WTC11 (cell line): ENCODE data around the gene TANGO2. TPM values are rescaled to one million over a fixed set of nuclear protein-coding genes. Genes with fewer than 3 reads are reported as not detected.
A peak's percentile ranks its signal among the peaks of the same experiment; 100 is the strongest.

Experiments
- ATAC-seq: fragments of 200-7000 bp; cut with Tn5 transposase; 2 replicates; pipeline ENCODE4 v1.10.0; 2021; ENCODE audit warnings: mild to moderate bottlenecking, moderate library complexity
- CTCF ChIA-PET: fragments of 300-600 bp; sonication (Branson Sonifier 250); formaldehyde crosslinking; loops from one replicate; lab custom pipeline; 2021; ENCODE audit warnings: antibody characterized with exemption; lab: Charles Lee
- POLR2A ChIA-PET: fragments of 350-600 bp; sonication (Branson Sonifier 250); formaldehyde crosslinking; loops from one replicate; lab custom pipeline; 2021; ENCODE audit warnings: antibody characterized with exemption; lab: Charles Lee
- DNase-seq: peaks from one replicate; pipeline ENCODE4 v3.0.0; 2021; ENCODE audit warnings: low spot score
- H3K27ac Mint-ChIP-seq: 2 replicates; pipeline ENCODE4 v1.8.0; 2021; ENCODE audit warnings: mixed read lengths
- H3K27me3 Mint-ChIP-seq: 2 replicates; pipeline ENCODE4 v1.8.0; 2021; ENCODE audit warnings: low read depth, mild to moderate bottlenecking, moderate library complexity, mixed read lengths
- H3K36me3 Mint-ChIP-seq: 2 replicates; pipeline ENCODE4 v1.8.0; 2021; ENCODE audit warnings: mixed read lengths
- H3K4me1 Mint-ChIP-seq: 2 replicates; pipeline ENCODE4 v1.8.0; 2022; ENCODE audit warnings: mixed read lengths
- H3K4me3 Mint-ChIP-seq: 2 replicates; pipeline ENCODE4 v1.8.0; 2021; ENCODE audit warnings: mild to moderate bottlenecking, moderate library complexity, mixed read lengths
- H3K9me3 Mint-ChIP-seq: 2 replicates; pipeline ENCODE4 v1.8.0; 2021; ENCODE audit warnings: mixed read lengths
- CREM ChIP-seq: sonication (generic); formaldehyde crosslinking; IDR thresholded peaks from 2 replicates; pipeline ENCODE4 v1.8.1; 2022; ENCODE audit warnings: mild to moderate bottlenecking, missing genetic modification reagents, moderate library complexity
- FOXK1 ChIP-seq: sonication (generic); formaldehyde crosslinking; IDR thresholded peaks from 2 replicates; pipeline ENCODE4 v1.8.0; 2022; ENCODE audit warnings: mild to moderate bottlenecking, moderate library complexity, missing genetic modification reagents
- FOXP1 ChIP-seq: sonication (generic); formaldehyde crosslinking; IDR thresholded peaks from 2 replicates; pipeline ENCODE4 v1.8.0; 2022; ENCODE audit warnings: missing genetic modification reagents, mild to moderate bottlenecking, moderate library complexity, borderline replicate concordance
- NR1H2 ChIP-seq: sonication (generic); formaldehyde crosslinking; IDR thresholded peaks from 2 replicates; pipeline ENCODE4 v1.9.0; 2021; ENCODE audit warnings: mild to moderate bottlenecking, moderate library complexity, missing genetic modification reagents
- SMAD4 ChIP-seq: sonication (generic); formaldehyde crosslinking; IDR thresholded peaks from 2 replicates; pipeline ENCODE4 v1.8.0; 2022; ENCODE audit warnings: mild to moderate bottlenecking, missing genetic modification reagents
- SOX15 ChIP-seq: fragments of 250-450 bp; sonication (Bioruptor Pico); IDR thresholded peaks from 2 replicates; pipeline ENCODE4 v1.9.0; 2021; ENCODE audit warnings: mild to moderate bottlenecking
- SP1 ChIP-seq: sonication (generic); formaldehyde crosslinking; conservative IDR thresholded peaks from 2 replicates; pipeline ENCODE4 v1.8.1; 2022; ENCODE audit warnings: missing genetic modification reagents
- TEAD4 ChIP-seq: sonication (generic); formaldehyde crosslinking; IDR thresholded peaks from 2 replicates; pipeline ENCODE4 v1.8.0; 2022; ENCODE audit warnings: mild to moderate bottlenecking, missing genetic modification reagents
- TP53 ChIP-seq: sonication (generic); formaldehyde crosslinking; IDR thresholded peaks from 2 replicates; pipeline ENCODE4 v1.8.1; 2023; ENCODE audit warnings: mild to moderate bottlenecking, missing genetic modification reagents
- total RNA-seq: library from RNA; stranded (reverse); gene quantifications from 3 replicates; pipeline ENCODE4 v1.2.3, GENCODE V29; 2021
- TF ChIP-seq, protein P1 (sequence below): sonication (generic); formaldehyde crosslinking; IDR thresholded peaks from 2 replicates; pipeline ENCODE4 v1.8.1; 2022; ENCODE audit warnings: missing genetic modification reagents, borderline replicate concordance
- TF ChIP-seq, protein P2 (sequence below): sonication (generic); formaldehyde crosslinking; IDR thresholded peaks from 2 replicates; pipeline ENCODE4 v1.8.0; 2023; ENCODE audit warnings: missing genetic modification reagents, mild to moderate bottlenecking, borderline replicate concordance
- TF ChIP-seq, protein P3 (sequence below): sonication (generic); formaldehyde crosslinking; IDR thresholded peaks from 2 replicates; pipeline ENCODE4 v1.8.0; 2022; ENCODE audit warnings: mild to moderate bottlenecking, missing genetic modification reagents
- TF ChIP-seq, protein P4 (sequence below): sonication (generic); formaldehyde crosslinking; conservative IDR thresholded peaks from 2 replicates; pipeline ENCODE4 v1.8.1; 2023; ENCODE audit warnings: mild to moderate bottlenecking, low read depth, missing genetic modification reagents, moderate library complexity
- TF ChIP-seq, protein P5 (sequence below): sonication (generic); formaldehyde crosslinking; IDR thresholded peaks from 2 replicates; pipeline ENCODE4 v1.8.1; 2023; ENCODE audit warnings: mild to moderate bottlenecking, missing genetic modification reagents, borderline replicate concordance
- TF ChIP-seq, protein P6 (sequence below): fragments of 250-450 bp; sonication (Bioruptor Pico); conservative IDR thresholded peaks from 2 replicates; pipeline ENCODE4 v1.9.0; 2021; ENCODE audit warnings: mild to moderate bottlenecking
- TF ChIP-seq, protein P7 (sequence below): fragments of 250-450 bp; sonication (Bioruptor Pico); IDR thresholded peaks from 2 replicates; pipeline ENCODE4 v1.9.0; 2021; ENCODE audit warnings: mild to moderate bottlenecking
- TF ChIP-seq, protein P8 (sequence below): sonication (generic); formaldehyde crosslinking; IDR thresholded peaks from 2 replicates; pipeline ENCODE4 v1.8.0; 2023; ENCODE audit warnings: missing genetic modification reagents

The TANGO2 gene
- total RNA-seq, 1 experiment from 2014 or later: 14.8 TPM

DNA sequence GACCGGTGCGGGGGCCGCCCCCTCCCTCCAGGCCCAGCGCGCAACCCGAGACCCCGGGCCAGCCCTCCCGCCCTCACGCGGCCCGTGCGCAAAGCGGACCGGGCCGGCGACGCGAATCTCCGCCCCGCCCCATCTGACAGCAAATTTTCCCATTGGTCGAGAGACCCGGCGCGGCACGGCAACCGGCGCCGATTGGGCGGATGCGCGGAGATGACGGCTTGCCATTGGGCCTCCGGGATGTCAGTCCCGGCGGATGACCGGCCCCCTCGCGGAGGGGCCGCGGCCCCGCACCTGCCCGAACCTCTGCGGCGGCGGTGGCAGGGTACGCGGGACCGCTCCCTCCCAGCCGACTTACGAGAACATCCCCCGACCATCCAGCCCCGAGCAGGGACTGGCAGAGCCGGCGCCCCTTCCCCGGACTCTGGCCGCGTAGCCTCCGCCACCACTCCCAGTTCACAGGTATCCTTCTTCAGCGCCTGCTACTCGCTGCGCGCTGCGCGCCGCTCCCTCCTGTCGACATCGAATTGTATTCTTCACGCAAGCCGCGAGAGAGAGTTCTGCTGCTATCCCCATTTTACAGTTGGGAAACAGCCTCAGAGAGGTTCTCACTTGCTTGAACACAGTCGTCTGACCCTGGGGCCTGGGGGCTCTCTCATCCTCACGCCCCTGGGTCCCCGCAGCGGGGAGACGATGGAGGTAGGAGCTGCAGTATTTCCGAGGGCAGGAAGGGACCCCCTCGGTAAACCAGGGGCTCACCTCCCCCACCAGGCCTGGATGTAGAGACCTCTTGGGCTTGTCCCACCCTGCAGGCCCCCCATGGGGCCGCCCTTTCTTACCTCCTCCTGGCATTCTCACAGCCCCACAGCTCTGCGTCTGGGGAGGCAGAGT lies 3.9 kb upstream of the TANGO2 start, which contains the start of gene ARVCF (continued):
- TF ChIP-seq FOXP1 (peak; percentile 16; the same call in 1 of the 2 replicates), FOXK1 (CRISPR knock-in tag) (0 out of 2 replicates have a peak, but pooled peaks have one; percentile 12)
- TF ChIP-seq, protein P1, sequence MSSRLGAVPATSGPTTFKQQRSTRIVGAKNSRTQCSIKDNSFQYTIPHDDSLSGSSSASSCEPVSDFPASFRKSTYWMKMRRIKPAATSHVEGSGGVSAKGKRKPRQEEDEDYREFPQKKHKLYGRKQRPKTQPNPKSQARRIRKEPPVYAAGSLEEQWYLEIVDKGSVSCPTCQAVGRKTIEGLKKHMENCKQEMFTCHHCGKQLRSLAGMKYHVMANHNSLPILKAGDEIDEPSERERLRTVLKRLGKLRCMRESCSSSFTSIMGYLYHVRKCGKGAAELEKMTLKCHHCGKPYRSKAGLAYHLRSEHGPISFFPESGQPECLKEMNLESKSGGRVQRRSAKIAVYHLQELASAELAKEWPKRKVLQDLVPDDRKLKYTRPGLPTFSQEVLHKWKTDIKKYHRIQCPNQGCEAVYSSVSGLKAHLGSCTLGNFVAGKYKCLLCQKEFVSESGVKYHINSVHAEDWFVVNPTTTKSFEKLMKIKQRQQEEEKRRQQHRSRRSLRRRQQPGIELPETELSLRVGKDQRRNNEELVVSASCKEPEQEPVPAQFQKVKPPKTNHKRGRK (CRISPR knock-in tag): no peak

DNA sequence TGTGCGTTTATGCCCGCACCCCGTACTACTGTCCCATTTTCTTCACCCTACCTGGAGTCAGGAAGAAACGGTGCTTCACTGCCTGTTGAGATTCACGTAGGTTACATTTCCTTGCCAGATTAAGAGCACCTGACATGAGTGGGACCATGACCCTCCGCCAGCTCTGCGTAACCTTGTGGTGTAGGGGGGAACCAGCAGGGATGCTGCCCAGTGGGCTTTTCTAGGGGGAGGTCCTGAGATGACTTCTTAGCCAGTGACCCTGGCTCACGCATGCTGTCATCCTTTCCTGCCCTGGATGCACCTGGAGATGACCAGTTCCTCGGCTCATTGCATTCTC lies 3.3 kb upstream of the TANGO2 start:
- TF ChIP-seq, protein P2, sequence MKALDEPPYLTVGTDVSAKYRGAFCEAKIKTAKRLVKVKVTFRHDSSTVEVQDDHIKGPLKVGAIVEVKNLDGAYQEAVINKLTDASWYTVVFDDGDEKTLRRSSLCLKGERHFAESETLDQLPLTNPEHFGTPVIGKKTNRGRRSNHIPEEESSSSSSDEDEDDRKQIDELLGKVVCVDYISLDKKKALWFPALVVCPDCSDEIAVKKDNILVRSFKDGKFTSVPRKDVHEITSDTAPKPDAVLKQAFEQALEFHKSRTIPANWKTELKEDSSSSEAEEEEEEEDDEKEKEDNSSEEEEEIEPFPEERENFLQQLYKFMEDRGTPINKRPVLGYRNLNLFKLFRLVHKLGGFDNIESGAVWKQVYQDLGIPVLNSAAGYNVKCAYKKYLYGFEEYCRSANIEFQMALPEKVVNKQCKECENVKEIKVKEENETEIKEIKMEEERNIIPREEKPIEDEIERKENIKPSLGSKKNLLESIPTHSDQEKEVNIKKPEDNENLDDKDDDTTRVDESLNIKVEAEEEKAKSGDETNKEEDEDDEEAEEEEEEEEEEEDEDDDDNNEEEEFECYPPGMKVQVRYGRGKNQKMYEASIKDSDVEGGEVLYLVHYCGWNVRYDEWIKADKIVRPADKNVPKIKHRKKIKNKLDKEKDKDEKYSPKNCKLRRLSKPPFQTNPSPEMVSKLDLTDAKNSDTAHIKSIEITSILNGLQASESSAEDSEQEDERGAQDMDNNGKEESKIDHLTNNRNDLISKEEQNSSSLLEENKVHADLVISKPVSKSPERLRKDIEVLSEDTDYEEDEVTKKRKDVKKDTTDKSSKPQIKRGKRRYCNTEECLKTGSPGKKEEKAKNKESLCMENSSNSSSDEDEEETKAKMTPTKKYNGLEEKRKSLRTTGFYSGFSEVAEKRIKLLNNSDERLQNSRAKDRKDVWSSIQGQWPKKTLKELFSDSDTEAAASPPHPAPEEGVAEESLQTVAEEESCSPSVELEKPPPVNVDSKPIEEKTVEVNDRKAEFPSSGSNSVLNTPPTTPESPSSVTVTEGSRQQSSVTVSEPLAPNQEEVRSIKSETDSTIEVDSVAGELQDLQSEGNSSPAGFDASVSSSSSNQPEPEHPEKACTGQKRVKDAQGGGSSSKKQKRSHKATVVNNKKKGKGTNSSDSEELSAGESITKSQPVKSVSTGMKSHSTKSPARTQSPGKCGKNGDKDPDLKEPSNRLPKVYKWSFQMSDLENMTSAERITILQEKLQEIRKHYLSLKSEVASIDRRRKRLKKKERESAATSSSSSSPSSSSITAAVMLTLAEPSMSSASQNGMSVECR (CRISPR knock-in tag): no peak
- no peak for TF ChIP-seq NR1H2
- TF ChIP-seq TEAD4 (CRISPR knock-in tag): no peak
- no peak for TF ChIP-seq TP53 (CRISPR knock-in tag)
- TF ChIP-seq, protein P3, sequence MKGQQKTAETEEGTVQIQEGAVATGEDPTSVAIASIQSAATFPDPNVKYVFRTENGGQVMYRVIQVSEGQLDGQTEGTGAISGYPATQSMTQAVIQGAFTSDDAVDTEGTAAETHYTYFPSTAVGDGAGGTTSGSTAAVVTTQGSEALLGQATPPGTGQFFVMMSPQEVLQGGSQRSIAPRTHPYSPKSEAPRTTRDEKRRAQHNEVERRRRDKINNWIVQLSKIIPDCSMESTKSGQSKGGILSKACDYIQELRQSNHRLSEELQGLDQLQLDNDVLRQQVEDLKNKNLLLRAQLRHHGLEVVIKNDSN (CRISPR knock-in tag): no peak
- TF ChIP-seq CREM: no peak
- TF ChIP-seq, protein P4, sequence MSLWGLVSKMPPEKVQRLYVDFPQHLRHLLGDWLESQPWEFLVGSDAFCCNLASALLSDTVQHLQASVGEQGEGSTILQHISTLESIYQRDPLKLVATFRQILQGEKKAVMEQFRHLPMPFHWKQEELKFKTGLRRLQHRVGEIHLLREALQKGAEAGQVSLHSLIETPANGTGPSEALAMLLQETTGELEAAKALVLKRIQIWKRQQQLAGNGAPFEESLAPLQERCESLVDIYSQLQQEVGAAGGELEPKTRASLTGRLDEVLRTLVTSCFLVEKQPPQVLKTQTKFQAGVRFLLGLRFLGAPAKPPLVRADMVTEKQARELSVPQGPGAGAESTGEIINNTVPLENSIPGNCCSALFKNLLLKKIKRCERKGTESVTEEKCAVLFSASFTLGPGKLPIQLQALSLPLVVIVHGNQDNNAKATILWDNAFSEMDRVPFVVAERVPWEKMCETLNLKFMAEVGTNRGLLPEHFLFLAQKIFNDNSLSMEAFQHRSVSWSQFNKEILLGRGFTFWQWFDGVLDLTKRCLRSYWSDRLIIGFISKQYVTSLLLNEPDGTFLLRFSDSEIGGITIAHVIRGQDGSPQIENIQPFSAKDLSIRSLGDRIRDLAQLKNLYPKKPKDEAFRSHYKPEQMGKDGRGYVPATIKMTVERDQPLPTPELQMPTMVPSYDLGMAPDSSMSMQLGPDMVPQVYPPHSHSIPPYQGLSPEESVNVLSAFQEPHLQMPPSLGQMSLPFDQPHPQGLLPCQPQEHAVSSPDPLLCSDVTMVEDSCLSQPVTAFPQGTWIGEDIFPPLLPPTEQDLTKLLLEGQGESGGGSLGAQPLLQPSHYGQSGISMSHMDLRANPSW (CRISPR knock-in tag): no peak
- TF ChIP-seq, protein P5, sequence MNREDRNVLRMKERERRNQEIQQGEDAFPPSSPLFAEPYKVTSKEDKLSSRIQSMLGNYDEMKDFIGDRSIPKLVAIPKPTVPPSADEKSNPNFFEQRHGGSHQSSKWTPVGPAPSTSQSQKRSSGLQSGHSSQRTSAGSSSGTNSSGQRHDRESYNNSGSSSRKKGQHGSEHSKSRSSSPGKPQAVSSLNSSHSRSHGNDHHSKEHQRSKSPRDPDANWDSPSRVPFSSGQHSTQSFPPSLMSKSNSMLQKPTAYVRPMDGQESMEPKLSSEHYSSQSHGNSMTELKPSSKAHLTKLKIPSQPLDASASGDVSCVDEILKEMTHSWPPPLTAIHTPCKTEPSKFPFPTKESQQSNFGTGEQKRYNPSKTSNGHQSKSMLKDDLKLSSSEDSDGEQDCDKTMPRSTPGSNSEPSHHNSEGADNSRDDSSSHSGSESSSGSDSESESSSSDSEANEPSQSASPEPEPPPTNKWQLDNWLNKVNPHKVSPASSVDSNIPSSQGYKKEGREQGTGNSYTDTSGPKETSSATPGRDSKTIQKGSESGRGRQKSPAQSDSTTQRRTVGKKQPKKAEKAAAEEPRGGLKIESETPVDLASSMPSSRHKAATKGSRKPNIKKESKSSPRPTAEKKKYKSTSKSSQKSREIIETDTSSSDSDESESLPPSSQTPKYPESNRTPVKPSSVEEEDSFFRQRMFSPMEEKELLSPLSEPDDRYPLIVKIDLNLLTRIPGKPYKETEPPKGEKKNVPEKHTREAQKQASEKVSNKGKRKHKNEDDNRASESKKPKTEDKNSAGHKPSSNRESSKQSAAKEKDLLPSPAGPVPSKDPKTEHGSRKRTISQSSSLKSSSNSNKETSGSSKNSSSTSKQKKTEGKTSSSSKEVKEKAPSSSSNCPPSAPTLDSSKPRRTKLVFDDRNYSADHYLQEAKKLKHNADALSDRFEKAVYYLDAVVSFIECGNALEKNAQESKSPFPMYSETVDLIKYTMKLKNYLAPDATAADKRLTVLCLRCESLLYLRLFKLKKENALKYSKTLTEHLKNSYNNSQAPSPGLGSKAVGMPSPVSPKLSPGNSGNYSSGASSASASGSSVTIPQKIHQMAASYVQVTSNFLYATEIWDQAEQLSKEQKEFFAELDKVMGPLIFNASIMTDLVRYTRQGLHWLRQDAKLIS (CRISPR knock-in tag): no peak
- TF ChIP-seq SMAD4 (CRISPR knock-in tag): no peak
- TF ChIP-seq, protein P6, sequence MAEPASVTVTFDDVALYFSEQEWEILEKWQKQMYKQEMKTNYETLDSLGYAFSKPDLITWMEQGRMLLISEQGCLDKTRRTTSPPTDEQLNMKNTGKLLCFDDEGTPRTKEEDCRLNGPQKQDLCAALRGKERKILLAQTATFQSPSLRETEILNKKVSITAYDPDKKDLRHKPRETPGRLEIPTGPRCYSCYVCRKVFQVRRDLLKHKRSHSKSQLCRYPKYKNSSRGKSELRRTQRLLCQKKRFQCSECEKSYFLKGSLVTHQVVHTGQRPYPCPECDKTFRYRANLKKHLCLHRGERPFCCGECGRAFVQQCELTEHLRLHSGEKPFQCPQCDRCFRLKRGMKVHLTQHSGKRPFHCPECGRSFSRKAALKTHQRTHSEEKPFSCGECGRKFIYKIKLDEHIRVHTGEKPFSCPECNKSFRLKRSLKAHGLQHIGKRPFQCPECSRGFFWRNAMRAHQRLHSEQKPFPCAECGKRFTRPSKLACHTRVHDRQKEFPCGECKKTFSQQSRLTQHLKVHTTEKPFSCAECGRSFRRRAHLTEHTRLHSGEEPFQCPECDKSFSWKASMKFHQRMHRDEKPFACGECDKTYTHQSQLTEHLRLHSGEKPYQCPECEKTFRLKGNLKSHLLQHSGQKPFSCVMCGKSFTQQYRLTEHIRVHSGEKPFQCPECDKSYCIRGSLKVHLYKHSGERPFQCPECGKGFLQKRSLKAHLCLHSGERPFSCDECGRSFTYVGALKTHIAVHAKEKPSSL (CRISPR knock-in tag): no peak
- TF ChIP-seq, protein P7, sequence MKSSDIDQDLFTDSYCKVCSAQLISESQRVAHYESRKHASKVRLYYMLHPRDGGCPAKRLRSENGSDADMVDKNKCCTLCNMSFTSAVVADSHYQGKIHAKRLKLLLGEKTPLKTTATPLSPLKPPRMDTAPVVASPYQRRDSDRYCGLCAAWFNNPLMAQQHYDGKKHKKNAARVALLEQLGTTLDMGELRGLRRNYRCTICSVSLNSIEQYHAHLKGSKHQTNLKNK: no peak
- no peak for TF ChIP-seq SP1 (CRISPR knock-in tag)
- no peak for TF ChIP-seq SOX15 (CRISPR knock-in tag)
- TF ChIP-seq, protein P8, sequence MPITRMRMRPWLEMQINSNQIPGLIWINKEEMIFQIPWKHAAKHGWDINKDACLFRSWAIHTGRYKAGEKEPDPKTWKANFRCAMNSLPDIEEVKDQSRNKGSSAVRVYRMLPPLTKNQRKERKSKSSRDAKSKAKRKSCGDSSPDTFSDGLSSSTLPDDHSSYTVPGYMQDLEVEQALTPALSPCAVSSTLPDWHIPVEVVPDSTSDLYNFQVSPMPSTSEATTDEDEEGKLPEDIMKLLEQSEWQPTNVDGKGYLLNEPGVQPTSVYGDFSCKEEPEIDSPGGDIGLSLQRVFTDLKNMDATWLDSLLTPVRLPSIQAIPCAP (CRISPR knock-in tag): no peak
- CTCF ChIA-PET: interaction anchor here (0.8 to 1.0 kb wide), 3 partner anchors 28 to 67 kb away, joined by 3 to 6 read pairs (median 3); no protein-coding TSS in a partner anchor
- ATAC-seq: no peak

More for the DNA sequence above, 3.3 kb upstream of the TANGO2 start:
- Mint-ChIP-seq H3K4me1 (peaks cover 14% of the 10 kb centered on the region), H3K4me3 (peak overlapping the region; percentile 84), H3K36me3 (no peaks in the 10 kb centered on the region), H3K27ac (no peak overlapping the region), H3K9me3 (no peaks in the 10 kb centered on the region), H3K27me3 (peaks cover 55% of the 10 kb centered on the region)
- POLR2A ChIA-PET: no interaction called here
- DNase-seq: no peak
